Fibroblast of lung (primary cell): Measurements from ENCODE around the gene DPYD. TPM values are rescaled to one million over a fixed set of nuclear protein-coding genes. Genes with fewer than 3 reads are reported as not detected.

ENCODE experiments used
- DNase-seq, 2 donors: peaks; one replicate each; pipeline versions ENCODE4 v3.0.0 to v3.0.0-alpha.2; 2010; ENCODE audit warnings: low read depth in 2 of 2
- H2AFZ ChIP-seq: 2 replicates; pipeline ENCODE4 v1.5.1; 2012; ENCODE audit warnings: low read length, control low read depth, inconsistent platforms
- H3K27ac ChIP-seq: 2 replicates; pipeline ENCODE4 v1.5.1; 2011; ENCODE audit warnings: low read length, control low read depth; ENCODE audit not compliant: insufficient read depth
- H3K27me3 ChIP-seq: 2 replicates; pipeline ENCODE4 v1.5.1; 2011; ENCODE audit warnings: mild to moderate bottlenecking, low read length; ENCODE audit not compliant: control insufficient read depth, insufficient read depth
- H3K36me3 ChIP-seq: 2 replicates; pipeline ENCODE4 v1.5.1; 2011; ENCODE audit warnings: low read length; ENCODE audit not compliant: control insufficient read depth, insufficient read depth
- H3K4me1 ChIP-seq: 2 replicates; pipeline ENCODE4 v1.5.1; 2011; ENCODE audit warnings: low read length; ENCODE audit not compliant: control insufficient read depth, insufficient read depth; ENCODE audit errors: extremely low read depth
- H3K4me2 ChIP-seq: 2 replicates; pipeline ENCODE4 v1.5.1; 2011; ENCODE audit warnings: low read length, control low read depth; ENCODE audit not compliant: insufficient read depth; ENCODE audit errors: extremely low read depth
- H3K4me3 ChIP-seq, 4 experiments: fragments of 200-600 bp in 1 of 4; sonication (generic) in 1 of 4; replicated peaks in 1 of 4; 2 replicates each; pipeline ENCODE4 v1.5.1; 2011 to 2016; ENCODE audit warnings: low read length in 4 of 4, low read depth in 3 of 4, mild to moderate bottlenecking in 3 of 4, control low read depth in 2 of 4, inconsistent platforms in 1 of 4, mixed read lengths in 1 of 4; ENCODE audit not compliant: insufficient read depth in 1 of 4; ENCODE audit errors: control extremely low read depth in 1 of 4
- H3K79me2 ChIP-seq: 2 replicates; pipeline ENCODE4 v1.5.1; 2012; ENCODE audit warnings: mild to moderate bottlenecking, low read length, inconsistent platforms; ENCODE audit not compliant: control insufficient read depth, insufficient read depth
- H3K9ac ChIP-seq: 2 replicates; pipeline ENCODE4 v1.5.1; 2011; ENCODE audit warnings: mild to moderate bottlenecking, low read length, control low read depth; ENCODE audit not compliant: insufficient read depth
- H3K9me3 ChIP-seq: 2 replicates; pipeline ENCODE4 v1.5.1; 2012; ENCODE audit warnings: low read depth, low read length; ENCODE audit not compliant: control insufficient read depth, insufficient read depth
- H4K20me1 ChIP-seq: 2 replicates; pipeline ENCODE4 v1.5.1; 2011; ENCODE audit warnings: low read length; ENCODE audit not compliant: control insufficient read depth, insufficient read depth; ENCODE audit errors: extremely low read depth
- EZH2 ChIP-seq: IDR thresholded peaks from 2 replicates; pipeline ENCODE4 v1.5.1; 2012; ENCODE audit warnings: low read length, control low read depth, mild to moderate bottlenecking; ENCODE audit errors: missing control alignments
- polyA plus RNA-seq, 2 donors: library from polyadenylated mRNA; depleted of rRNA in 1 of 2; stranded (reverse) in 1 of 2; unstranded in 1 of 2; fragments of >200 nt; gene quantifications; 2 replicates each; pipeline ENCODE4 v1.2.1, GENCODE V29; 2011 to 2012; ENCODE audit warnings: missing spikeins in 1 of 2
- total RNA-seq: library from RNA; depleted of rRNA; stranded (reverse); fragments of >200 nt; gene quantifications from 2 replicates; pipeline ENCODE4 v1.2.1, GENCODE V29; 2014
- TF ChIP-seq, protein P1 (sequence below), 2 donors: IDR thresholded peaks in 1 of 2; conservative IDR thresholded peaks in 1 of 2; 1 replicate in 1 of 2; 2 replicates in 1 of 2; pipeline ENCODE4 v1.5.1; 2011 to 2012; ENCODE audit warnings: low read length in 2 of 2, control low read depth in 1 of 2, inconsistent platforms in 1 of 2, low read depth in 1 of 2, mild to moderate bottlenecking in 1 of 2

The DPYD gene
- total and polyA plus RNA-seq, 2 donors (not counting 1 experiment from before 2014, with no cell fraction given), result 32.0 to 63.1 TPM

DNA sequence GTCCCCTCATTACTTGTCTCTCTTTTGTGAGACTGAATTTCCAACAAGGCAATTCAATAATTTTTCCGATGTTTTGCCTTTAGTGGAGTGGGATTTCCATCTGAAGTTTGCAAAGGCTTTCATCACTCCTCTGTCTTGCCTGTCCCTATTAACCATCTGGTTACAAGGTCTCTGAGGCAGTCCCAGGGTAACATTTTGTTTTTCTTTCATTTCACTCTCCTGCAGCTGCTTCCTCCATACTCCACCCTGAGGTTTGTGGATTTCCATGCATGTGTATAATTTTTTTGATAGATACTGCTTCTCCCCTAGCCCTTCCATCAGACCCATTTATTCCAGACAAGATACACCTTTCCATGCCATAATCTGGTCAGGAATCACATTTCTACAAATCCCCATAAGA, 832.4 kb downstream of the DPYD start:
- no peak for TF ChIP-seq EZH2
- TF ChIP-seq, protein P1, sequence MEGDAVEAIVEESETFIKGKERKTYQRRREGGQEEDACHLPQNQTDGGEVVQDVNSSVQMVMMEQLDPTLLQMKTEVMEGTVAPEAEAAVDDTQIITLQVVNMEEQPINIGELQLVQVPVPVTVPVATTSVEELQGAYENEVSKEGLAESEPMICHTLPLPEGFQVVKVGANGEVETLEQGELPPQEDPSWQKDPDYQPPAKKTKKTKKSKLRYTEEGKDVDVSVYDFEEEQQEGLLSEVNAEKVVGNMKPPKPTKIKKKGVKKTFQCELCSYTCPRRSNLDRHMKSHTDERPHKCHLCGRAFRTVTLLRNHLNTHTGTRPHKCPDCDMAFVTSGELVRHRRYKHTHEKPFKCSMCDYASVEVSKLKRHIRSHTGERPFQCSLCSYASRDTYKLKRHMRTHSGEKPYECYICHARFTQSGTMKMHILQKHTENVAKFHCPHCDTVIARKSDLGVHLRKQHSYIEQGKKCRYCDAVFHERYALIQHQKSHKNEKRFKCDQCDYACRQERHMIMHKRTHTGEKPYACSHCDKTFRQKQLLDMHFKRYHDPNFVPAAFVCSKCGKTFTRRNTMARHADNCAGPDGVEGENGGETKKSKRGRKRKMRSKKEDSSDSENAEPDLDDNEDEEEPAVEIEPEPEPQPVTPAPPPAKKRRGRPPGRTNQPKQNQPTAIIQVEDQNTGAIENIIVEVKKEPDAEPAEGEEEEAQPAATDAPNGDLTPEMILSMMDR (conservative IDR thresholded peaks at IDR 0.05 in 1 of 2, IDR thresholded peaks at IDR 0.05 in 1 of 2; ENCODE audit: low read depth in 1 of 2, low read length in 2 of 2), result no peak
- peak in 1 of 2 donors; percentile 21 for DNase-seq
- Histone ChIP-seq H2AFZ (no peak overlapping the region), H3K79me2 (no peaks in the 10 kb centered on the region), H3K4me2 (no peak overlapping the region), H3K4me1 (peaks cover 2% of the 10 kb centered on the region), H3K9me3 (no peaks in the 10 kb centered on the region), H3K9ac (no peak overlapping the region), H3K36me3 (no peaks in the 10 kb centered on the region), H4K20me1 (no peaks in the 10 kb centered on the region), H3K27ac (no peak overlapping the region), H3K4me3 (no peak overlapping the region), H3K27me3 (no peaks in the 10 kb centered on the region)

DNA sequence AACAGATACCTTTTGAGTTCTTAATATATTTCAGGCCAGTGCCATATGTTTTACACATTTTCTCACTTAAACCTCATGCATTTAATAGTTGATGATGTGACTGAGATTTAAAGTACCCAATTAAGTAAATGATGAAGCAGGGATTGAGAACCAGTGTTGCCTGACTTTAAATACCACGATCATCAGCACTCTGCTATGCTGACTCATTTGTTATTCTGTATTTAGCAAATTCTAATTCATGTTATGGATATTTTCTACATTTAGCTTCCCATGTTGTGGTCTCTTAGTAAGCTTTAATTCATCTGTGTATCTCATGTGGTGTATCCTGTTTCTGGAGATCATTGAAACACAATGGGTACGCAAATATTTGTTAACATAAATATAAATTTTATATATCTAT, 836.3 kb downstream of the DPYD start:
- Histone ChIP-seq H3K4me3 (no peak overlapping the region), H3K4me1 (peaks cover 2% of the 10 kb centered on the region), H3K9me3 (no peaks in the 10 kb centered on the region), H3K36me3 (no peaks in the 10 kb centered on the region), H3K9ac (no peak overlapping the region), H3K27me3 (no peaks in the 10 kb centered on the region), H3K79me2 (no peaks in the 10 kb centered on the region), H3K4me2 (no peak overlapping the region), H3K27ac (no peak overlapping the region), H2AFZ (no peak overlapping the region), H4K20me1 (no peaks in the 10 kb centered on the region)
- peak; percentile 18 to 53 for DNase-seq
- TF ChIP-seq, protein P1 (conservative IDR thresholded peaks at IDR 0.05 in 1 of 2, IDR thresholded peaks at IDR 0.05 in 1 of 2; ENCODE audit: low read depth in 1 of 2, low read length in 2 of 2), result no peak
- TF ChIP-seq EZH2, result no peak

DNA sequence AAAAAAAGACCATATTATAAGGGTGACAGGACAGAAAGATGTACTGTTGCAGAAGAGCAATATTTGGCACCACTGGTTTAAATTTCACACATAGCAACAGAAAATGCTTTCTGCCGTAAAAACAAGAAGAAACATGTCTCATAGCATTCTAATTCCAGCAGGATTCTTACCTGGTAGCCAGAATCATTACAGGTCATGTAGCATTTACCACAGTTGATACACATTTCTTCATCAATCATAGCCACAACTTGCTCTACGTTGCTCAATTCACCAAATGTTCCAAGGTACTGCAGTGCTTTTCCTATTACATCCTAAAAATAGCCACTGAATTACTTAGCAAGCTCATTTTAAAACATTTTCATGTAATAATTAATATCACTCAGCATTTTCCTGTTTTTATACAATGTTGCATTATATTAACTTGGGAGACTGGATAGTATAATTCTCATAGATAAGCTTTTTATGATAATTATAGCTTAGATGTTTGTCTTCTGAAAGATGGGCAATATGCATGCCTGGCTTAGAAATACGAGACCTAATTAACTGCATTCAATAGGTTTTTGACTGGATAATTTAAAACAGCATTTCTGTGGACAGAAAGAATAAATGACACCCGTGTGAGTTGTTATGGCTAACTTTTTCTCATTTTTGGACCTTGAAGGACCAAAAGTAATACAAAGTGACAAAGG, 838.5 kb downstream of the DPYD start:
- Histone ChIP-seq H3K4me2 (no peak overlapping the region), H3K36me3 (no peaks in the 10 kb centered on the region), H2AFZ (no peak overlapping the region), H3K4me3 (no peak overlapping the region), H3K79me2 (no peaks in the 10 kb centered on the region), H3K27me3 (no peaks in the 10 kb centered on the region), H3K4me1 (peaks cover 2% of the 10 kb centered on the region), H3K9me3 (no peaks in the 10 kb centered on the region), H3K27ac (no peak overlapping the region), H4K20me1 (no peaks in the 10 kb centered on the region), H3K9ac (no peak overlapping the region)
- no peak for TF ChIP-seq EZH2
- TF ChIP-seq, protein P1 (conservative IDR thresholded peaks at IDR 0.05 in 1 of 2, IDR thresholded peaks at IDR 0.05 in 1 of 2; ENCODE audit: low read depth in 1 of 2, low read length in 2 of 2), result no peak
- DNase-seq, result peak in 1 of 2 donors; percentile 36
